NCI-H446 treated with DMSO at 0.1 percent for 48 hours (cell line): ENCODE measurements around the gene CMTM5.
"Not testable (repeated sequence)": the region's sequence is repeated elsewhere in the genome, so short reads cannot be mapped to it uniquely, and the experiment has no call there.

Experiments
- DNase-seq: peaks from one replicate; lab custom pipeline; 2025; lab: John Stamatoyannopoulos, UW

Gene CMTM5

GRCh38 chr14:23399136-23399535 lies 22.3 kb downstream of the CMTM5 start:
- no peak for DNase-seq

GRCh38 chr14:23399591-23399990 lies 22.7 kb downstream of the CMTM5 start:
- no peak for DNase-seq

- DNase-seq, result not testable (repeated sequence)
These were observed 23.8 kb downstream of the CMTM5 start for GRCh38 chr14:23400496-23401149.

GRCh38 chr14:23401291-23401690 lies 24.4 kb downstream of the CMTM5 start:
- no peak for DNase-seq

GRCh38 chr14:23402296-23403138 lies 25.7 kb downstream of the CMTM5 start:
- no peak for DNase-seq

GRCh38 chr14:23403139-23403438 lies 26.2 kb downstream of the CMTM5 start:
- DNase-seq, result no peak

- no peak for DNase-seq
These were observed 27.1 kb downstream of the CMTM5 start for GRCh38 chr14:23403908-23404307.

GRCh38 chr14:23404331-23404900 lies 27.6 kb downstream of the CMTM5 start:
- no peak for DNase-seq

GRCh38 chr14:23405096-23405495 lies 28.2 kb downstream of the CMTM5 start:
- no peak for DNase-seq

- no peak for DNase-seq
These were observed 28.7 kb downstream of the CMTM5 start for GRCh38 chr14:23405516-23406025.

GRCh38 chr14:23406244-23406643 lies 29.4 kb downstream of the CMTM5 start:
- DNase-seq, result no peak

- no peak for DNase-seq
These were observed 30.0 kb downstream of the CMTM5 start for GRCh38 chr14:23406725-23407355.

- no peak for DNase-seq
These were observed 30.9 kb downstream of the CMTM5 start, which contains the start of gene MYH6 for GRCh38 chr14:23407516-23408306. Gene MYH6 (minus strand): TSS chr14:23408273. CDS start chr14:23407223, 1,050 bp downstream.

- DNase-seq, result no peak
These were observed 31.4 kb downstream of the CMTM5 start for GRCh38 chr14:23408307-23408630.

GRCh38 chr14:23409475-23409874 lies 32.6 kb downstream of the CMTM5 start:
- DNase-seq, result no peak

GRCh38 chr14:23409966-23410635 lies 33.3 kb downstream of the CMTM5 start:
- DNase-seq, result no peak

GRCh38 chr14:23411563-23412525 lies 35.0 kb downstream of the CMTM5 start:
- DNase-seq, result no peak

- DNase-seq, result no peak
These were observed 36.8 kb downstream of the CMTM5 start for GRCh38 chr14:23413681-23414080.

- DNase-seq, result no peak
These were observed 37.4 kb downstream of the CMTM5 start for GRCh38 chr14:23414254-23414653.
